GM20000 (cell line): ENCODE results near the gene CLMN.

ENCODE experiments used
- DNase-seq: peaks from one replicate; pipeline ENCODE4 v3.0.0; 2012; ENCODE audit warnings: low spot score
- TF ChIP-seq, protein P1 (sequence below): IDR thresholded peaks from 2 replicates; pipeline ENCODE4 v1.5.1; 2012; ENCODE audit warnings: mild to moderate bottlenecking, control low read depth; ENCODE audit errors: extremely low read depth, missing control alignments

CLMN gene

GRCh38 chr14:95220663-95221231, 99.0 kb downstream of the CLMN start:
- no peak for DNase-seq
- TF ChIP-seq, protein P1, sequence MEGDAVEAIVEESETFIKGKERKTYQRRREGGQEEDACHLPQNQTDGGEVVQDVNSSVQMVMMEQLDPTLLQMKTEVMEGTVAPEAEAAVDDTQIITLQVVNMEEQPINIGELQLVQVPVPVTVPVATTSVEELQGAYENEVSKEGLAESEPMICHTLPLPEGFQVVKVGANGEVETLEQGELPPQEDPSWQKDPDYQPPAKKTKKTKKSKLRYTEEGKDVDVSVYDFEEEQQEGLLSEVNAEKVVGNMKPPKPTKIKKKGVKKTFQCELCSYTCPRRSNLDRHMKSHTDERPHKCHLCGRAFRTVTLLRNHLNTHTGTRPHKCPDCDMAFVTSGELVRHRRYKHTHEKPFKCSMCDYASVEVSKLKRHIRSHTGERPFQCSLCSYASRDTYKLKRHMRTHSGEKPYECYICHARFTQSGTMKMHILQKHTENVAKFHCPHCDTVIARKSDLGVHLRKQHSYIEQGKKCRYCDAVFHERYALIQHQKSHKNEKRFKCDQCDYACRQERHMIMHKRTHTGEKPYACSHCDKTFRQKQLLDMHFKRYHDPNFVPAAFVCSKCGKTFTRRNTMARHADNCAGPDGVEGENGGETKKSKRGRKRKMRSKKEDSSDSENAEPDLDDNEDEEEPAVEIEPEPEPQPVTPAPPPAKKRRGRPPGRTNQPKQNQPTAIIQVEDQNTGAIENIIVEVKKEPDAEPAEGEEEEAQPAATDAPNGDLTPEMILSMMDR, result no peak

GRCh38 chr14:95218472-95219193, 101.1 kb downstream of the CLMN start:
- DNase-seq, result no peak
- TF ChIP-seq, protein P1, result no peak

- TF ChIP-seq, protein P1, result no peak
- no peak for DNase-seq
Observed at GRCh38 chr14:95218006-95218405, 101.7 kb downstream of the CLMN start.

- no peak for DNase-seq
- TF ChIP-seq, protein P1, result no peak
Observed at GRCh38 chr14:95217391-95217900, 102.3 kb downstream of the CLMN start.

DNA sequence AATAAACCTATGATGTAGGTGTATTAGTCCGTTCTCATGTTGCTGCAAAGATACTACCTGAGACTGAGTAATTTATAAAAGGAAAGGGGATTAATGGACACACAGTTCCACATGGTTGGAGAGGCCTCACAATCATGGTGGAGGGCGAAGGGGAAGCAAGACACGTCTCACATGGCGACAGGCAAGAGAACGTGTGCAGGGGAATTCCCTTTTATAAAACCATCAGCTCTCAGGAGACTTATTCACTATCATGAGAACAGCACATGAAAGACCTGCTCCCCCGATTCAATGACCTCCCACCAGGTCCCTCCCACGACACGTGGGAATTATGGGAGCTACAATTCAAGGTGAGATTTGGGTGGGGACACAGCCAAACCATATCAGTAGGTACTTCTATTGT, 103.7 kb downstream of the CLMN start:
- TF ChIP-seq, protein P1, result no peak
- no peak for DNase-seq

- TF ChIP-seq, protein P1, result no peak
- DNase-seq, result no peak
Observed at GRCh38 chr14:95215094-95215725, 104.5 kb downstream of the CLMN start.

DNA sequence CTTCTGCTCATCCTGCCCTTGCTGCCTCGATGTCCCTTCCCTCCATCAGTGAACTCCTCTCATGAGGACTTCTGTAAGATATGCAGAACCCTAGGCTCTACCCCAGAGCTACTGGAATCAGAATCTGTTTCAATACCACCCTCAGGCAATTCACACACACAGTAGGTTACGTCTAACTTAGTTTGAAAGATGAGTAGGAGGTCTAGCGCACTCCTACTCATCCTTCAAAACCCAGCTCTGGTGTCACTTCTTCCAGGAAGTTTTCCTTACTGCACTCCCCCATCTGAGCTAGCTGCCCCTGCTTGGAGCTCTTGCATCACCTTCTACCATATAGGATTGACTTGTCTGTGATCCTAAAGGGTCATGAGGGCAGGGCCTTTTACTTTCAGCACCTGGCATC, 105.9 kb downstream of the CLMN start:
- no peak for DNase-seq
- TF ChIP-seq, protein P1, result no peak
